ENCODE data around the gene BEX2. TPM values are rescaled to one million over a fixed set of nuclear protein-coding genes. Genes with fewer than 3 reads are reported as not detected.

The BEX2 gene
- total RNA-seq, 4 donors from 2014 or later = 1.1 to 1.5 (median 1.3) TPM; not detected in 1

DNA sequence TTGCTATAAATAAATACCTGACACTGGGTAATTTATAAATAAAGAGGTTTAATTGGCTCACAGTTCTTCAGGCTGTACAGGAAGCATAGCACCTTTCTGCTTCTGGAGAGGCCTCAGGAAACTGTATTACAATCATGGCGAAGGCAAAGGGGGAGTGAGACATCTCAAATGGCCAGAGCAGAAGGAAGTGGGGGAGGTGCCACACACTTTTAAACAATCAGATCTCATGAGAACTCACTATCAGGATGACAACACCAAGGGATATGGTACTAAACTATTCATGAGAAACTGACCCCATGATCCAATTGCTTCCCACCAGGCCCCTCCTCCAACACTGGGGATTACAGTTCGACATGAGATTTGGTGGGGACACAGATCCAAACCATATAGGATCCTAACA, 33.8 kb upstream of the BEX2 start:
- TF ChIP-seq, protein P1, sequence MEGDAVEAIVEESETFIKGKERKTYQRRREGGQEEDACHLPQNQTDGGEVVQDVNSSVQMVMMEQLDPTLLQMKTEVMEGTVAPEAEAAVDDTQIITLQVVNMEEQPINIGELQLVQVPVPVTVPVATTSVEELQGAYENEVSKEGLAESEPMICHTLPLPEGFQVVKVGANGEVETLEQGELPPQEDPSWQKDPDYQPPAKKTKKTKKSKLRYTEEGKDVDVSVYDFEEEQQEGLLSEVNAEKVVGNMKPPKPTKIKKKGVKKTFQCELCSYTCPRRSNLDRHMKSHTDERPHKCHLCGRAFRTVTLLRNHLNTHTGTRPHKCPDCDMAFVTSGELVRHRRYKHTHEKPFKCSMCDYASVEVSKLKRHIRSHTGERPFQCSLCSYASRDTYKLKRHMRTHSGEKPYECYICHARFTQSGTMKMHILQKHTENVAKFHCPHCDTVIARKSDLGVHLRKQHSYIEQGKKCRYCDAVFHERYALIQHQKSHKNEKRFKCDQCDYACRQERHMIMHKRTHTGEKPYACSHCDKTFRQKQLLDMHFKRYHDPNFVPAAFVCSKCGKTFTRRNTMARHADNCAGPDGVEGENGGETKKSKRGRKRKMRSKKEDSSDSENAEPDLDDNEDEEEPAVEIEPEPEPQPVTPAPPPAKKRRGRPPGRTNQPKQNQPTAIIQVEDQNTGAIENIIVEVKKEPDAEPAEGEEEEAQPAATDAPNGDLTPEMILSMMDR (IDR thresholded peaks at IDR 0.05; ENCODE audit: low read depth) = no peak

DNA sequence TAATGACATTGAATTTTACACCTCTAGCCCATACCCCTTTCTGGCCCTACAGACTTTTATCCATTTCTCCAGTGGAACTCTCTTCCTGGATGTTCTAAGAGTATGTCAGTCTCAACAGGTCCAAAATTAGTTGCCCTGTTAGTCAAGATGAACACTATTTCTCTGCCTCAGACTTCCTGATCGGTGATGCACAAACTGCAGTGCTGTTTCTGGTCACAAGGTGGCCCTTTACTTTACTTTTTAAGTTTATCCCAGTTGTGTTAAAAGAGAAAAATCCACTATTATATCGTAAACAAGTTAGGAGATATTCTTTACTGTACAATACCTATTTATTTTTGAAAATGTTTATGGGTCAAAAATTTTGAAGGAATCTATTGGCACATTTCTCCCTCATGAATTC, 32.3 kb upstream of the BEX2 start:
- TF ChIP-seq, protein P1 (IDR thresholded peaks at IDR 0.05; ENCODE audit: low read depth) = no peak

DNA sequence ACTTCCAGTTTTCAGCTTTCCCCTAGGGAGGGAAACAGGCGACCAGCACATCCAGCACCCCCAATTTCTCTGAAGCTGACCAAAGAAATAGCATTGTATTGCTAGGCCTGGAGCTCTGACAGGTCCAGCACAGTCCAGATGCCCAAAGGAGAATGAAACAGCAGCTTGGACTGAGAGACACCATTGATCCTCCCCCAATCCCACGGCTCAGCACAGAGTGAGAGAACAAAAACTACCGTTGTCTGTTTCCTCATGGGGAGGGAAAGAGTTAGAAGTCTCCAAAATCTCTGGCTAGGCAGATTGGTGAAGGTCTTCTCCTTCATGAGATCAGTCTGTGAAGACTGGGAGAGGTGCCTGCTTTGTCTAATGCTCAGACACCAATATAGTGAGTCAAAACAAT, 27.9 kb upstream of the BEX2 start:
- TF ChIP-seq, protein P1 (IDR thresholded peaks at IDR 0.05; ENCODE audit: low read depth) = no peak

DNA sequence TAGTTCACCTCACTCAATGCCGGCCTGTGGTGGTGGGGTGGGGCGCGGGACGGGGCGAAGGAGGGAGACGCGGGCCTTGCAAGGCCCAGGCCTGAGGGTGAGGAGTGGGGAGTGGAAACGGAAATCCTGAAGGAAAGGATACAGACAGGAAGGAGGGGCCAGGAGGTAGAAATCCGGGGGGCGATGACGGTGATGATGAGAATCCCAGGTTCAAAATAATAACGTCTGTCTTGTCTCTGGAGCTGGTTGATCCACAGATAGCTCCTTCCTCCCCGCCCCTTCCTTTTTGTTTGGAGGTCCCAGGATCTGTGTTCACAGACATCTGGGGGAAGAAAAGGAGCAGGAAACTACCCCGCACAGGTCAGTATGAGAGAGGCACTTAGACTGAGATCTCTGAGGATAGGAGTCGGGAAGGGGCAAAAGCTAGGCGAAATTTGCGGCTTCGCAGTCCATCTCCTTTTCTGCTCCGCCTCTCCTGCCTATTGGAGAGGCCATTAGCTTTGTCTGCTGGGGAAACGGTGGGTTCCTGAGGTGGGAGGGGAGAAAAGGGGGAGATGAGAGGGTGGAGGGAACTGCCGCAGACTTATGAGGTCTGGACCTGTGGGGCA, 20.0 kb upstream of the BEX2 start:
- TF ChIP-seq, protein P1 (IDR thresholded peaks at IDR 0.05; ENCODE audit: low read depth) = no peak

DNA sequence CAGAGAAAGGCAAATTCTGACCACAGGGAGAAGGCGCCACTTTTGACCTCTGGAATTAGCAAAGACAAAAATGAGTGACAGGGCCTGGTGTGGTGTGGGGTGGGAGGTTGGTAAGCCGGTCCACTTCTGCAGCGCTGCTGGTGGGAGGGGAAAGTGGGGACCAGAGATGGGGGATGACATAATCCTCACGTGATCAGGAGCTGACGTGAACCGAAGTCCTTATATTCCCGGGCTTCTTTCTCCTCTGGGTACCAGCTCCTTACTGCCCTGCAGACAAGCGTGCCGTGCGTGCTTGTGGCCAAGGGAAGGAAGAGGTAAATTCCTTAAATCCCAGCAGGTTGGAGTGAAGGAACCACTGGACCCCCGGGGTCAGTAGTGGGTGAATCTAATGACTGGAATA, 19.2 kb upstream of the BEX2 start, which contains the start of gene TCEAL7:
Gene TCEAL7, plus strand, starts transcription at position 249 of the 400 bp plus-strand sequence. CDS start 1,165 bp downstream, outside the sequence.
- TF ChIP-seq, protein P1 (IDR thresholded peaks at IDR 0.05; ENCODE audit: low read depth) = no peak

DNA sequence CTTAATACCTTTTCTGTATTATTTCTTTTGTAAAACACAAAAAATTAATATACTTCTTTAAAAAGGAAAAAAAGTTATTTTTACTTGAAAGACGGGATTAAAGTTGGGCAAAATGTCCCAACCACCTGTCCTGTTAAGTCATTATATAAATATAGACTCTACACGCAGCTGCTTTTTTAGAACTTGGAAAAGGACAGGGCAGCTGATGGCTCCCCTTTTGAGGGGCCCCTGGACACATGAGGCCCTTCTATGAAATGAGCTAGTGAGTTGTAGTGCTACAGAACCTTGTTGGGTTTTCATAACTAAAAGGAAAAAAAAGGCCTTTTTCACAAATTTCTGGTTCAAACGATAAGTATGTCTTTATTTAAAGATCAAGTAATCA, 600 bp upstream of the BEX2 start:
- TF ChIP-seq, protein P1 (IDR thresholded peaks at IDR 0.05; ENCODE audit: low read depth) = no peak

DNA sequence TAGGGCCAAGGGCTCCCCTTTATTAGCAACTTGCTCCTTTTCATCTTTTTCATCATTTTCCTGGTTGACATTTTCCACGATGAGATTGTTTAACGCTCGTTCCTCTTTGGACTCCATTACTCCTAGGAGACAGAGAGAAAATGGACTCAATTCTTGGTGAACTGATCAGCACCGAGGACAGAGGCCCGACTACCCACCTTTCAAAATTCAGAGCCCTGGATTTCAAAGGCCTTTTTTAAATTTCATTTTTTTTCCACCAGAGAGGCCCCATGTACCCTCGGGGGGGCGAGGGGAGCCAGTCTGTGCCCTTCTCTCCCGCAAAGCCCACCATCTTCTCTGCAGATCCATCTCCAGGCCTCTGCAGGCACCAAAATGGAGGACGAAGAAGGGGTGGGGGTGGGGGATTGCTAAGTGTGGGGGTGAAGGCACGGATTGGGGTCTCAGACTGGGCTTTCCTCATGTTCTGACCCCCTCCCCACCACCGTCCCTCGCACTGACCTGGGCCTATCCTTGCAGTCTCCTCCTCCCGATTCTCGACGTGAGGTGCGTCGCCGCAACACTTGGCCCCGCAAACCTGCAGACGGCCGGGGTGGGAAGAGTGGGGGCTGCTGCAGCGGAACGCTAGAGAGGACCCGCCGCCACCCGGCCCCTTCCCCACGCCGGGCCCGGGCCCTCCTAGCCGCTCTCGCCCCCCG, 783 bp downstream of the BEX2 start:
- TF ChIP-seq, protein P1 (IDR thresholded peaks at IDR 0.05; ENCODE audit: low read depth) = no peak

Measured in subcutaneous adipose tissue (tissue), 4 donors.